B cell (primary cell): ENCODE results near the gene ITPR2. TPM values are rescaled to one million over a fixed set of nuclear protein-coding genes. Genes with fewer than 3 reads are reported as not detected.

Experiments
- ATAC-seq: fragments of 200-7000 bp; cut with Tn5 transposase; one replicate; pipeline ENCODE4 v1.10.0; 2021; ENCODE audit warnings: low read depth, mild to moderate bottlenecking, moderate number of reproducible peaks, moderate library complexity
- CTCF ChIA-PET: fragments of 350-600 bp; sonication (Branson Sonifier 250); formaldehyde crosslinking; loops from one replicate; lab custom pipeline; 2021; ENCODE audit warnings: antibody characterized with exemption, inconsistent platforms; lab: Charles Lee
- POLR2A ChIA-PET: fragments of 350-600 bp; sonication (Branson Sonifier 250); formaldehyde crosslinking; loops from one replicate; lab custom pipeline; 2021; ENCODE audit warnings: antibody characterized with exemption; lab: Charles Lee
- DNase-seq: peaks from one replicate; pipeline ENCODE4 v3.0.0; 2013
- H2AFZ ChIP-seq: 2 replicates; pipeline ENCODE4 v1.6.1; 2012; ENCODE audit warnings: mild to moderate bottlenecking, low read depth, low read length; ENCODE audit not compliant: insufficient read depth, poor library complexity, severe bottlenecking
- H3K27ac ChIP-seq, 2 donors: 1 replicate in 1 of 2; 2 replicates in 1 of 2; pipeline ENCODE4 v1.5.1; 2012 to 2013; ENCODE audit warnings: low read length in 2 of 2, mild to moderate bottlenecking in 2 of 2, moderate library complexity in 1 of 2
- H3K27me3 ChIP-seq, 4 experiments: fragments of 200-600 bp in 1 of 4; sonication (generic) in 1 of 4; replicated peaks in 1 of 4; 1 replicate in 2 of 4; 2 replicates in 2 of 4; pipeline versions ENCODE4 v1.6.1 to v1.7.0; 2013 to 2016; ENCODE audit warnings: low read length in 3 of 4, mild to moderate bottlenecking in 2 of 4, mixed read lengths in 1 of 4, moderate library complexity in 1 of 4; ENCODE audit not compliant: insufficient read depth in 4 of 4, control insufficient read depth in 3 of 4; ENCODE audit errors: control extremely low read depth in 1 of 4
- H3K36me3 ChIP-seq, 2 experiments: replicated peaks in 1 of 2; 1 replicate in 1 of 2; 2 replicates in 1 of 2; pipeline versions ENCODE4 v1.6.1 to v1.7.1; 2013; ENCODE audit warnings: low read length in 1 of 2; ENCODE audit not compliant: insufficient read depth in 2 of 2, control insufficient read depth in 1 of 2; ENCODE audit errors: control extremely low read depth in 1 of 2, extremely low read depth in 1 of 2
- H3K4me1 ChIP-seq, 2 donors: fragments of 200-600 bp in 1 of 2; sonication (generic) in 1 of 2; 1 replicate in 1 of 2; 2 replicates in 1 of 2; pipeline versions ENCODE4 v1.5.1 to v1.6.1; 2013 to 2017; ENCODE audit warnings: low read length in 2 of 2; ENCODE audit not compliant: control insufficient read depth in 2 of 2, insufficient read depth in 2 of 2
- H3K4me2 ChIP-seq: replicated peaks from 2 replicates; pipeline ENCODE3; 2012; ENCODE audit warnings: mild to moderate bottlenecking, low read depth, low read length; ENCODE audit not compliant: poor library complexity, severe bottlenecking
- H3K4me3 ChIP-seq, 5 experiments: fragments of 200-600 bp in 1 of 5; sonication (generic) in 1 of 5; 1 replicate in 3 of 5; 2 replicates in 2 of 5; pipeline versions ENCODE4 v1.5.1 to v1.7.0; 2011 to 2016; ENCODE audit warnings: low read length in 4 of 5, mild to moderate bottlenecking in 4 of 5, low read depth in 2 of 5, control low read depth in 1 of 5, moderate library complexity in 1 of 5; ENCODE audit not compliant: insufficient read depth in 1 of 5; ENCODE audit errors: control extremely low read depth in 1 of 5, extremely low read depth in 1 of 5
- H3K79me2 ChIP-seq: fragments of 200-600 bp; sonication (generic); one replicate; pipeline ENCODE4 v1.6.0; 2016; ENCODE audit warnings: low read length; ENCODE audit not compliant: control insufficient read depth, insufficient read depth
- H3K9ac ChIP-seq: fragments of 200-600 bp; sonication (generic); 2 replicates; pipeline ENCODE4 v1.6.1; 2017; ENCODE audit warnings: mild to moderate bottlenecking, low read length, moderate library complexity
- H3K9me3 ChIP-seq, 3 donors: one replicate each; pipeline versions ENCODE4 v1.6.1 to v1.7.1; 2013; ENCODE audit warnings: low read length in 2 of 3; ENCODE audit not compliant: control insufficient read depth in 2 of 3, insufficient read depth in 1 of 3; ENCODE audit errors: control extremely low read depth in 1 of 3
- H4K20me1 ChIP-seq: 2 replicates; pipeline ENCODE4 v1.6.0; 2012; ENCODE audit warnings: mild to moderate bottlenecking, low read length; ENCODE audit not compliant: insufficient read depth, control insufficient read depth, poor library complexity, severe bottlenecking
- H3K27ac Mint-ChIP-seq: one replicate; pipeline ENCODE4 v1.8.0; 2021; ENCODE audit warnings: mixed read lengths
- H3K27me3 Mint-ChIP-seq: one replicate; pipeline ENCODE4 v1.8.0; 2021; ENCODE audit warnings: mixed read lengths
- H3K4me1 Mint-ChIP-seq: one replicate; pipeline ENCODE4 v1.8.0; 2021; ENCODE audit warnings: mixed read lengths
- H3K4me3 Mint-ChIP-seq: one replicate; pipeline ENCODE4 v1.8.0; 2021; ENCODE audit warnings: mixed read lengths
- H3K9me3 Mint-ChIP-seq: one replicate; pipeline ENCODE4 v1.8.0; 2022; ENCODE audit warnings: mixed read lengths; ENCODE audit not compliant: insufficient read depth
- EZH2 ChIP-seq: IDR thresholded peaks from 2 replicates; pipeline ENCODE4 v1.6.1; 2012; ENCODE audit warnings: borderline replicate concordance, low read depth, mild to moderate bottlenecking, moderate library complexity, low read length; ENCODE audit not compliant: insufficient read depth, poor library complexity, severe bottlenecking
- WGBS: methylation state at CpG from one replicate; pipeline ENCODE4 v1.1.5; 2013; ENCODE audit warnings: missing lambda C conversion rate; ENCODE audit not compliant: insufficient coverage; 5-methylcytosine and 5-hydroxymethylcytosine counted together
- intact Hi-C: fragments of 100-400 bp; cut with micrococcal nuclease; formaldehyde crosslinking; loops from one replicate; pipeline ENCODE4 v1.10.0; 2022
- polyA plus RNA-seq: library from polyadenylated mRNA; depleted of rRNA; stranded (reverse); fragments of >200 nt; gene quantifications from 2 replicates; pipeline ENCODE4 v1.2.3, GENCODE V29; 2012
- total RNA-seq, 2 donors: library from RNA; stranded (reverse); fragments of 120-200 nt in 1 of 2; gene quantifications; 1 replicate in 1 of 2; 2 replicates in 1 of 2; pipeline versions ENCODE4 v1.2.3 to v1.2.4, GENCODE V29; 2013 to 2022
- TF ChIP-seq, protein P1 (sequence below): fragments of 200-600 bp; IDR thresholded peaks from one replicate; pipeline ENCODE4 v1.8.0; 2022; ENCODE audit warnings: antibody characterized with exemption, mild to moderate bottlenecking

The ITPR2 gene
- total and polyA plus RNA-seq, 2 donors (not counting 1 experiment from before 2014, with no cell fraction given), result 4.3 to 113 TPM

- no peak for TF ChIP-seq EZH2
- TF ChIP-seq, protein P1, sequence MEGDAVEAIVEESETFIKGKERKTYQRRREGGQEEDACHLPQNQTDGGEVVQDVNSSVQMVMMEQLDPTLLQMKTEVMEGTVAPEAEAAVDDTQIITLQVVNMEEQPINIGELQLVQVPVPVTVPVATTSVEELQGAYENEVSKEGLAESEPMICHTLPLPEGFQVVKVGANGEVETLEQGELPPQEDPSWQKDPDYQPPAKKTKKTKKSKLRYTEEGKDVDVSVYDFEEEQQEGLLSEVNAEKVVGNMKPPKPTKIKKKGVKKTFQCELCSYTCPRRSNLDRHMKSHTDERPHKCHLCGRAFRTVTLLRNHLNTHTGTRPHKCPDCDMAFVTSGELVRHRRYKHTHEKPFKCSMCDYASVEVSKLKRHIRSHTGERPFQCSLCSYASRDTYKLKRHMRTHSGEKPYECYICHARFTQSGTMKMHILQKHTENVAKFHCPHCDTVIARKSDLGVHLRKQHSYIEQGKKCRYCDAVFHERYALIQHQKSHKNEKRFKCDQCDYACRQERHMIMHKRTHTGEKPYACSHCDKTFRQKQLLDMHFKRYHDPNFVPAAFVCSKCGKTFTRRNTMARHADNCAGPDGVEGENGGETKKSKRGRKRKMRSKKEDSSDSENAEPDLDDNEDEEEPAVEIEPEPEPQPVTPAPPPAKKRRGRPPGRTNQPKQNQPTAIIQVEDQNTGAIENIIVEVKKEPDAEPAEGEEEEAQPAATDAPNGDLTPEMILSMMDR, result no peak
- Mint-ChIP-seq H3K4me3 (no peak overlapping the region), H3K9me3 (peaks cover 4% of the 10 kb centered on the region), H3K27ac (no peak overlapping the region), H3K27me3 (no peaks in the 10 kb centered on the region), H3K4me1 (no peaks in the 10 kb centered on the region)
- H3K9ac ChIP-seq, result no peak overlapping the region
- no CpG with 5 or more reads among the region's 3 CpGs for WGBS
- intact Hi-C loops, result no loop called here
- H3K27me3 ChIP-seq, result no peaks in the 10 kb centered on the region
- ATAC-seq (no peak), DNase-seq (no peak)
- H3K4me1 ChIP-seq, result no peaks in the 10 kb centered on the region
- ChIA-PET CTCF (no interaction called here), POLR2A (no interaction called here)
- H3K9me3 ChIP-seq, result no peaks in the 10 kb centered on the region
- peaks cover 5 to 9% of the 10 kb centered on the region in 2 experiments for H3K36me3 ChIP-seq
- no peak overlapping the region for H3K4me2 ChIP-seq
- H3K27ac ChIP-seq, result no peak overlapping the region
- no peak overlapping the region for H2AFZ ChIP-seq
- H4K20me1 ChIP-seq, result no peaks in the 10 kb centered on the region
- no peak overlapping the region for H3K4me3 ChIP-seq
- H3K79me2 ChIP-seq, result no peaks in the 10 kb centered on the region
Measured at GRCh38 chr12:26546535-26547314, 286.3 kb downstream of the ITPR2 start.

DNA sequence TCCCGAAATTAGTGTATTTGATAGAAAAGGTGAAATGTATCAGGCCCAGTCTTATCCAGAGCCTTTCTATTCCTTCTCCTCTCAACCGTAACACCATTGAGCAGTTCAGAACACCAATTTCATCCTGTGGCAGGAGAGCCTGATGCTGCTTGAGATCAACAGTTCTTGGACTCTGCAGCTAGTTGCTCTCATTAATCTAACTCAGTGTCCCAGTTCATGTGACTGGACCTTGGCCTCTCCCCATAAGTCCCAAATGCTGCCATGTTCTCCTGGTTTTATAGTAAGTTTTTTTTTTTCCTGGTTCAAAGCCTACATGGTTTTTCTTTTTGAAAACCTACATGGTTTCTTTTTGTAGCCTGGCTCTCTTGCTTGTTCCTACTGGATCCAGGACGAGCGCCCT, 293.9 kb downstream of the ITPR2 start:
- no peak for DNase-seq
- H3K27ac ChIP-seq, result no peak overlapping the region
- peaks cover 4 to 12% of the 10 kb centered on the region in 2 experiments for H3K36me3 ChIP-seq
- H3K4me1 ChIP-seq, result no peaks in the 10 kb centered on the region
- H3K4me3 ChIP-seq, result no peak overlapping the region
- intact Hi-C loops, result no loop called here
- no peak overlapping the region for H3K9ac ChIP-seq
- H3K79me2 ChIP-seq, result no peaks in the 10 kb centered on the region
- ChIA-PET CTCF (no interaction called here), POLR2A (no interaction called here)
- no peaks in the 10 kb centered on the region for H3K9me3 Mint-ChIP-seq
- no peaks in the 10 kb centered on the region for H3K9me3 ChIP-seq
- 100% methylated on average over 3 of the region's 4 CpGs for WGBS
- H4K20me1 ChIP-seq, result no peaks in the 10 kb centered on the region
- H3K27me3 ChIP-seq, result no peaks in the 10 kb centered on the region
- H3K27ac Mint-ChIP-seq, result peak overlapping the region; percentile 4
- H3K4me2 ChIP-seq, result no peak overlapping the region
- no peak for ATAC-seq
- H3K4me1 Mint-ChIP-seq, result no peaks in the 10 kb centered on the region
- H3K4me3 Mint-ChIP-seq, result no peak overlapping the region
- no peak overlapping the region for H2AFZ ChIP-seq
- TF ChIP-seq, protein P1, result no peak
- no peak for TF ChIP-seq EZH2
- no peaks in the 10 kb centered on the region for H3K27me3 Mint-ChIP-seq
